PFSK-1 (cell line): ENCODE data around the gene ITPRIP.

ENCODE experiments used
- FOXP2 ChIP-seq: optimal IDR thresholded peaks from 2 replicates; pipeline ENCODE3; 2011; ENCODE audit warnings: borderline replicate concordance, control low read depth, inconsistent platforms; ENCODE audit not compliant: insufficient read depth; ENCODE audit errors: extremely low read length, extremely low read depth
- POLR2AphosphoS5 ChIP-seq: IDR thresholded peaks from 2 replicates; pipeline ENCODE4 v1.6.1; 2012; ENCODE audit warnings: low read depth, mild to moderate bottlenecking, control low read depth, low read length, moderate library complexity
- REST ChIP-seq, 2 experiments: IDR thresholded peaks; 2 replicates each; pipeline versions ENCODE4 v1.6.1 to v1.8.0; 2011 to 2012; ENCODE audit warnings: low read depth in 2 of 2, low read length in 2 of 2, control low read depth in 1 of 2, inconsistent platforms in 1 of 2, mild to moderate bottlenecking in 1 of 2, moderate library complexity in 1 of 2; ENCODE audit not compliant: insufficient read depth in 1 of 2
- SIN3A ChIP-seq: IDR thresholded peaks from 2 replicates; pipeline ENCODE4 v1.6.1; 2012; ENCODE audit warnings: mild to moderate bottlenecking, low read length, moderate library complexity, borderline replicate concordance; ENCODE audit not compliant: insufficient read depth
- TAF1 ChIP-seq: IDR thresholded peaks from 2 replicates; pipeline ENCODE4 v1.6.1; 2012; ENCODE audit warnings: low read length, control low read depth, borderline replicate concordance; ENCODE audit not compliant: insufficient read depth

The ITPRIP gene

GRCh38 chr10:104309980-104310978, 28.0 kb downstream of the ITPRIP start:
- TF ChIP-seq REST (IDR thresholded peaks at IDR 0.05; ENCODE audit: insufficient read depth in 1 of 2, low read depth in 2 of 2, low read length in 2 of 2) (0 out of 4 replicates have a peak, but pooled peaks of 1 of the 2 experiments have one; percentile 17), POLR2AphosphoS5 (no peak)

- TF ChIP-seq POLR2AphosphoS5 (no peak), REST (IDR thresholded peaks at IDR 0.05; ENCODE audit: insufficient read depth in 1 of 2, low read depth in 2 of 2, low read length in 2 of 2) (no peak), FOXP2 (no peak), SIN3A (no peak), TAF1 (no peak)
These were observed 29.8 kb downstream of the ITPRIP start for GRCh38 chr10:104308439-104308903.

- TF ChIP-seq SIN3A (no peak), REST (IDR thresholded peaks at IDR 0.05; ENCODE audit: insufficient read depth in 1 of 2, low read depth in 2 of 2, low read length in 2 of 2) (no peak), TAF1 (no peak), POLR2AphosphoS5 (no peak), FOXP2 (no peak)
These were observed 30.5 kb downstream of the ITPRIP start for GRCh38 chr10:104307576-104308438.

GRCh38 chr10:104306897-104307296, 31.4 kb downstream of the ITPRIP start:
- TF ChIP-seq REST (IDR thresholded peaks at IDR 0.05; ENCODE audit: insufficient read depth in 1 of 2, low read depth in 2 of 2, low read length in 2 of 2) = no peak
- TF ChIP-seq TAF1 = no peak
- TF ChIP-seq FOXP2 = no peak
- TF ChIP-seq SIN3A = no peak
- no peak for TF ChIP-seq POLR2AphosphoS5
